GM18870 (cell line): Measurements from ENCODE around the gene GAB4.

Experiments used
- ATAC-seq: cut with Tn5 transposase; IDR thresholded peaks from one replicate; pipeline ENCODE4 v1.9.1; 2021; ENCODE audit warnings: moderate library complexity; ENCODE audit not compliant: unreplicated experiment

GAB4 gene

GRCh38 chr22:16988257-16988656 is 19.8 kb downstream of the GAB4 start:
- no peak for ATAC-seq

DNA sequence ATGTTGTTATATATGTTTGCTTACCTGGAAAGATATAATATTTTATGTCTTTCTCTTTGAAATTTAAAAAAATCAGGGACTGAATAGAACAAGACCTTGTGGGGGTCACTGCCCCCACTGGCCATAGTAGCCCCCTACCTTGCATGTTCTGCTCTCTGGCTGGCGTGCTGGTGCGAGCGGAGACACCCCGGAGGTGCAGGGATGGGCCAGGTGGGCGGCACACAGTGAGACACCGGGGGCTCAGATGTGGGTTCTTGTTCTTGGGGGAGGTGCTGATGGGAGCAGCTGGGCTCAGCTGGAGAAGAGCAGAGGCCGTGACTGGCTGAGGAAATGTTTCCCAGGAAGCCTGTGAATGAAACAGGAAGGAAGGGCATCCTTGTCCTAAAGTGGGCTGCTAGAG is 20.2 kb downstream of the GAB4 start:
- no peak for ATAC-seq

GRCh38 chr22:16975155-16975885 is 32.7 kb downstream of the GAB4 start:
- no peak for ATAC-seq

- ATAC-seq = no peak
Measured at GRCh38 chr22:16974298-16975084, 33.5 kb downstream of the GAB4 start.

GRCh38 chr22:16973591-16974297 is 34.3 kb downstream of the GAB4 start:
- no peak for ATAC-seq

DNA sequence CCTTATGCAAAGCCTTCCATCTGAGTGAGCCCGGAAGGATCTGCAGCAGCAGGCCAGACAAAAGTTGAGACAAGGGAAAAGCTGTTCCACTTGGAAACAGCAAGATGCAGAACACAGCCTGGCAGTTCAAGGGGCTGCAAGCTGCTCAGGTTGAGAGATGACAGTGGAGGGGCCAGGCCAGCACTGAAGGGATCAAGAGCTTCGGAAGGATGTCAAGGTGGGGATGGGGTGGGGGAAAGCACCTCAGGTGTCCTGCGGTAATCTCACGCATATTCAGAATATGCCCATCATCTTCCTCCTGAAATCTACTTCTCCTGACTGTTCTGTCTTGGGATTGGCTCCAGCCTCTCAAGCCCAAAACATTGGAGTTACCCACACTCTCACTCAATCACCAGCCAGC is 35.7 kb downstream of the GAB4 start:
- ATAC-seq = no peak

GRCh38 chr22:16970446-16970845 is 37.6 kb downstream of the GAB4 start:
- no peak for ATAC-seq

DNA sequence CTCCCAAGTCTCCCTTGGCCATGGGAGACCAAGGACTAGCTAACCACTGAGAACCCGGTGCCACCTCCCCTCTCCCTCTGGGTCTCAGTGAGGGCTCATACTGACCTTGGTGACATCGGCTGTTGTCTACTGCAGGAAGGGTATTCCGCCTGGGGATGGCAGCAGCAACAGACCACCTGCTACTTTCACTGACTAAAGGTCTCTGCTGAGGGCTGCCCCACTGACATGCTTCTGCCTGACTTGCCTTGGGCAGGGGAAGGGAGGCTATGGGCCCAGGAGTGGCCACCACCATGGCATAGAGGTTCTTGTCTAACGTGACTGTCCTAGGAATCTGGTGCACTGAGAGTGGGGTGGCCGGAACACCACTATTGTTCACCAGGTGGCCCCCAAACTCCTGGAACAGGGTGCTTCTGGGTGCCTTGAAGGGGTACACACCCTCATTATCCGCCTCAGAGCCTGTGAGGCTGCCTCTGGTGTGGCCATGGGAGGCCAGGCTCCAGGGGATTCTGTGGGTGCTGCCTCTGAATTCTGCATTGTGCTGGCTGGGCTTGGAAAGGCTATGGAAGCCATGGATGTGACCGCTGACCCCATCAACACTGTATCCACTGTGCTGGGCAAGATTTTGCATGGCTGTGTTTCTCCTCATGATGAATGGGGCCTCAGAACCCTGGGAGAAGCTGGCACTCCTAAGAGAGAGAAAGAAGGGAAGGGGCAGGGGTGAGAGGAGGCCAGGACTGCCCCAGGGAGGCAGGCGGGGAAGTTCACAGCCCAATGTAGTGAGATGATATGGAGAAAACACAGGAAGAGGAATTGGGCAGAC is 38.3 kb downstream of the GAB4 start:
- ATAC-seq = no peak

DNA sequence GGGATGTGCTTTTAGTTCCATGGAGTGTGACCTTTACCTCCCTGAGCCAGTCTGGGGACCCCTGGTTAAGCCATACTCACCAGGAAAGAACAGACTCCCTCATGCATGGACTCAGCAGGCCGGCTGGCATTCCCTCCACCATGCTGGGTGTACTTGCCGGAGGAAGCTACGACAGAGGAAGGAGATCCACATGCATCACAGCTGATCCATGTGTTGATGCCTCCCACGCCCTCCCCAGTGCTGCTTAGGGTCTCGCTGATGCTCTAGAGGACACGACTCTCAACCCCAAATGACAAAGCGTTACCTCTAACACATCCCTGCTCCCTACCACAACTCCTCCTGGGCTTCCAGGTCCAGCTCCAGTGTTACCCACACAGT is 39.8 kb downstream of the GAB4 start:
- no peak for ATAC-seq

DNA sequence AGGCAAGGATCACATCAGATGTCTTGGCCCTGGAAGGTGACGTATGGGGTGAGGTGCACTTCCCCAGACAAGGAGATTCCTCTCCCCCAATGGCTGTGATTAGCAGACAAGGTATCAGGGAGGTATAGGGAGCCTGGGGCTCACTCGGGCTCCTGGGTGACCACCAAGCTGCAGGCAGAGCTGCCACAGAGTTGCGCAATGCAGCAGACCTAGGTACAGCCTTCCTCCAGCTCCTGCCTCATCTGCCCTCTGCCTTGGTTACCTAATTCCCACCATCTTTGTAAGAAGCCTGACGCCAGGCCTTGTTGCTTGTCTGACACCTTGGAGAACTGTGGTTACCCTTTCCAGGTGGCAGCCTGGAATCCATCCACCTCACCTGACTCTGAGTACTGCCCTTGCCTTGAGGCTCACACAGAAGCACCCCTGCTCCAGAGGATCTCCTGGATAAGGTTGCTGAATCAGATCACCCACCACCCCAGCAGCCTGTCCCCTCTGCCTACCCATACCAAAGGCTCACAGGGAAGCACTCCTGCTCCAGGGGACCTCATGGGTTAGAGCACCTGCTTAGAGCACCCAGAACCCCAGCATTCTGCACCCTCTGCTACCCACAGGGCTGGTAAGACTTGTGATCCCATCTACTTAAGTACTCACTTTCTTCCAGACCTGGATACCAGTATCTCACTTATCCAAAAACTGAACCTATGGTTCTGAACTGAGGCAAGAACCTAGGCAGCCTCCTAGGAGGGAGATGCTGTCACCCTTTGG is 40.4 kb downstream of the GAB4 start:
- no peak for ATAC-seq

- no peak for ATAC-seq
Measured at GRCh38 chr22:16966251-16966650, 41.8 kb downstream of the GAB4 start.

- no peak for ATAC-seq
Measured at GRCh38 chr22:16965560-16965959, 42.5 kb downstream of the GAB4 start.

DNA sequence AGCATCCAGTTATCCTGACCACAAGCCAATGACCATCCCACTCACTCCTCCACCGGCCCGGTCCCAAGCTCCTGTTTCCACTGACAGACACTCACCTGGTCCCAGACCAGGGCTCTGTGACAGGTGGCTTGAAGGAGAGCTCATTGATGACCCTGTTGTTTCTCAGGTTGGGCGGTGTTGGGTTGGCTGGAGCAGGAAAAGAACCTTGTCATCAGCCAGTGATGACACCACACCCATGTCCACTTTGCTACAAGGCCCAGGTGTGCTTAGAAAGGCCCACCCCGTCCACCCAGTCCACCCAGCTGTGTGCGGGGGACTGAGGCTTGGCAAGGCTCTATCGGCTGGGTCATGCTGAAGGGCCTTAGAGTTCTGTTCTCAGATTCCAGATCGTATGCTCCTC is 42.9 kb downstream of the GAB4 start:
- ATAC-seq = no peak

DNA sequence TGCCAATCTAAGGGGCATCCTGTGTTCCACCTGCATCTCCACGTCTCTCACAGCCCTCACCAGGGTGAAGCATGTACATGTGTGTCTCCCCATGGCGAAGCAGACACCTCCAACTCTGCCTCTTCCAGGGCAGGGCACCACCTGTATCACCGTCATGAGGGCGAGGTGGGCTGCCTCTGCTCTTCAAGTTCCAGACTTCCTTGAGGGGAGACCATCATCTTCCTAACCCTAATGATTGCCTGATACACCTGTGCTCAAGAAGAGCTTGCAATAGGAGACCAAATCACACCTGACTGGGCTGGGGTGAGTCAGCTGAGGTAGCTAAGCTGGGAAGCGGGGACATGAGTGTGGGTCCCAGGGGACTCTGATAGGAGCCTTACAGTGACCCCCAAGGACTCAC is 43.7 kb downstream of the GAB4 start:
- no peak for ATAC-seq

- ATAC-seq = no peak
Measured at GRCh38 chr22:16963189-16963945, 44.7 kb downstream of the GAB4 start.

DNA sequence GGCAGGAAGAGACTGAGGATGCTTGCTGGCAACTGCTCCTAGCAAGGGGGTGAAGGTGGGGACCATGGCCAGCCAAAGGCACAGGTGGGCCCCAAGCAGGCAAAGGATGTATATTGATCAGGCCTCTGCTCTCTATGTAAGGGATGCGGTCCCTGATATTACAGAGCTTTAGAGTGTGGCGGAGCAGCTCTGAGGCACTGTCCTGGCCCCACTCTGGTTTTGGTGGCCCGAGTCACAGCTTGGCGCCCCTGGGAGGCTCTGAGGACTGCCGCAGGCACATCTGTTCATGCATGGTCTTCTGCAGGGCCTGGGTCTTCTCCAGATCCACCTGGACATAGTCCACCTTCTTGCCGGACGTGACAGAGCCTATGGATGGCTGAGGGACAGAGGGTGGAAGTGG is 45.5 kb downstream of the GAB4 start:
- ATAC-seq = no peak

DNA sequence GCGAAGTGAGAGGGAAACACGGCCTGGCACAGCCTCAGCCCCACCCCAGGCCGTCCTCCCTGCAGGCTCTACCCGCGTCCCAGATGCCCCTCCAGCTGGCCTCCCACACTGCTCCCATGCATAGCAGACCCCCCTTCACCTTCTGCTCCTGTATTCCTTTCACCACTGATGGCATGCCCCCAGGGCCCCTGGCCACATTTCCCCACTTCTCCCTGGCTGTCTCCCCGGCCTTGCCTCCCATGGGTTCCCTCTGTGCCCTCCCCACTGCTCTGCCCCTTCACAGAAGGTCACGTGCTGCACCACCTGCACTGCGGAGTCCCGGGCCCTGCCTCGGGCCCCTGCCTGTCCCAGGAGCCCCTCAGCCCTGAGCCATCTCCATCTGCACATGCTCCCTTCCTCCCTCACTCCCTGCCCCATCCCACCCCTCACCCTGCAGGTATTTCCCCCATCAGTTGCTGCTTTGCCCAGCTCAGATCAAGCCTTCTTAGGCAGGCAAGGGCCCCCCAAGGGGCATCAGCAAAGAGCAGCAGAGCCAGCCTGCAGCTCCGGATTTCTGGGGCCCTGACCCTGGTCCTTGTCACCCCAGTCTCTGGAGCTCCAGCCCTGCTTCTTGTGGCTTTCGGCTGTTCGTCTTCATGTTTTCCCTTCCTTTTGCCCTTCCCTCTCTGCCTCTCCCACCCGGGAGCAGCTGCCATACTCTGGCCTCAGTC is 46.4 kb downstream of the GAB4 start:
- no peak for ATAC-seq

- no peak for ATAC-seq
Measured at GRCh38 chr22:16960884-16961249, 47.2 kb downstream of the GAB4 start.
